ENCODE results near the gene ST6GALNAC3.

The ST6GALNAC3 gene

GRCh38 chr1:76471536-76471935 lies 397.0 kb downstream of the ST6GALNAC3 start:
- in situ Hi-C loops (cut with HindIII; ENCODE audit: low pct_unique_long_range_greater_than_20kb, low sequenced_read_pairs) = no loop called here
- TF ChIP-seq JUND (IDR thresholded peaks at IDR 0.05; ENCODE audit: low read depth) = no peak
- DNase-seq (ENCODE audit: low read depth in 1 of 2, low spot score in 1 of 2) = no peak

DNA sequence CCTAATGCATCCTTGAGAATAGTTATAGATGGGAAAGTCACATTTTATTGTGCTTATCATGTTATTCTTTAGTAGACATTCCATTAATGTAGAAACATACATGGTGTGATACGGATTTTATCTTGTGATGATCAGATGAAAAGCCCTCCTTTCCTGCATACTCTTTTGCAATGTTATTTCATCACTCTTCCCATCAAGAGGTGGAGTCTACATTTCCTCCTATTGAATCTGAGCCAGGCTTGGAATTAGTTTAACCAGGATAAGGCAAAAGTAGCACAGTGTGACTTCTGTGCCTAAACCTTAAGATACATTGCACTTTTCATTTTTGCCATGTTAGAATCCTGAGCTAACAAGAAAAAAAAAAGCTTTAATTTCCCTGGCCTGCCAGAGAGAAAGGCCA lies 399.0 kb downstream of the ST6GALNAC3 start:
- in situ Hi-C loops (cut with HindIII; ENCODE audit: low pct_unique_long_range_greater_than_20kb, low sequenced_read_pairs) = no loop called here
- no peak for DNase-seq (ENCODE audit: low read depth in 1 of 2, low spot score in 1 of 2)
- TF ChIP-seq JUND (IDR thresholded peaks at IDR 0.05; ENCODE audit: low read depth) = no peak

- no peak for TF ChIP-seq JUND (IDR thresholded peaks at IDR 0.05; ENCODE audit: low read depth)
- in situ Hi-C loops (cut with HindIII; ENCODE audit: low pct_unique_long_range_greater_than_20kb, low sequenced_read_pairs) = no loop called here
- DNase-seq (ENCODE audit: low read depth in 1 of 2, low spot score in 1 of 2) = no peak
Observed at GRCh38 chr1:76474922-76475321, 400.4 kb downstream of the ST6GALNAC3 start.

GRCh38 chr1:76477156-76477555 lies 402.6 kb downstream of the ST6GALNAC3 start:
- in situ Hi-C loops (cut with HindIII; ENCODE audit: low pct_unique_long_range_greater_than_20kb, low sequenced_read_pairs) = no loop called here
- TF ChIP-seq JUND (IDR thresholded peaks at IDR 0.05; ENCODE audit: low read depth) = no peak
- no peak for DNase-seq (ENCODE audit: low read depth in 1 of 2, low spot score in 1 of 2)

GRCh38 chr1:76480827-76481226 lies 406.3 kb downstream of the ST6GALNAC3 start:
- in situ Hi-C loops (cut with HindIII; ENCODE audit: low pct_unique_long_range_greater_than_20kb, low sequenced_read_pairs) = no loop called here
- no peak for TF ChIP-seq JUND (IDR thresholded peaks at IDR 0.05; ENCODE audit: low read depth)
- DNase-seq (ENCODE audit: low read depth in 1 of 2, low spot score in 1 of 2) = no peak

- no peak for TF ChIP-seq JUND (IDR thresholded peaks at IDR 0.05; ENCODE audit: low read depth)
- DNase-seq (ENCODE audit: low read depth in 1 of 2, low spot score in 1 of 2) = no peak
- in situ Hi-C loops (cut with HindIII; ENCODE audit: low pct_unique_long_range_greater_than_20kb, low sequenced_read_pairs) = no loop called here
Observed at GRCh38 chr1:76481672-76482071, 407.1 kb downstream of the ST6GALNAC3 start.

GRCh38 chr1:76482272-76482671 lies 407.7 kb downstream of the ST6GALNAC3 start:
- no peak for TF ChIP-seq JUND (IDR thresholded peaks at IDR 0.05; ENCODE audit: low read depth)
- DNase-seq (ENCODE audit: low read depth in 1 of 2, low spot score in 1 of 2) = no peak
- in situ Hi-C loops (cut with HindIII; ENCODE audit: low pct_unique_long_range_greater_than_20kb, low sequenced_read_pairs) = no loop called here

DNA sequence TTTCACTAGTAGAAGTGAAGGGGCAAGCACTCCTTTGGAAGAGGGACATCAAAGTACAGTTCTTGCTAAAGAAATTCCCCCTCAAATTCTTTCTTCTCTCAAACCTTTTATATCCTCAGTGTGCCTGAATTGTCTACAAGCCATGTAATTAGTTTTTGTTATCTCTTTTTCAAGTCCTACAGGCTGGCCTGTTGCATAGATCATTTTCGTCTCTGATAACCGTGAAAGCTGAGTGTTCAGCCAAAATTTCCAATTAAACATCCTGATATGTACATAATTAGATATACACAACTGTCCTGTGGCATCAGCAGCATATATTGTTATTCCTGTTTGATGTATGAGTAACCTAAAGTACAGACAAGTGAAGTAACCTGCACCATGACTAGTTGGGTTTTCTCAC lies 417.2 kb downstream of the ST6GALNAC3 start:
- no peak for TF ChIP-seq JUND (IDR thresholded peaks at IDR 0.05; ENCODE audit: low read depth)
- no peak for DNase-seq (ENCODE audit: low read depth in 1 of 2, low spot score in 1 of 2)
- in situ Hi-C loops (cut with HindIII; ENCODE audit: low pct_unique_long_range_greater_than_20kb, low sequenced_read_pairs) = no loop called here

DNA sequence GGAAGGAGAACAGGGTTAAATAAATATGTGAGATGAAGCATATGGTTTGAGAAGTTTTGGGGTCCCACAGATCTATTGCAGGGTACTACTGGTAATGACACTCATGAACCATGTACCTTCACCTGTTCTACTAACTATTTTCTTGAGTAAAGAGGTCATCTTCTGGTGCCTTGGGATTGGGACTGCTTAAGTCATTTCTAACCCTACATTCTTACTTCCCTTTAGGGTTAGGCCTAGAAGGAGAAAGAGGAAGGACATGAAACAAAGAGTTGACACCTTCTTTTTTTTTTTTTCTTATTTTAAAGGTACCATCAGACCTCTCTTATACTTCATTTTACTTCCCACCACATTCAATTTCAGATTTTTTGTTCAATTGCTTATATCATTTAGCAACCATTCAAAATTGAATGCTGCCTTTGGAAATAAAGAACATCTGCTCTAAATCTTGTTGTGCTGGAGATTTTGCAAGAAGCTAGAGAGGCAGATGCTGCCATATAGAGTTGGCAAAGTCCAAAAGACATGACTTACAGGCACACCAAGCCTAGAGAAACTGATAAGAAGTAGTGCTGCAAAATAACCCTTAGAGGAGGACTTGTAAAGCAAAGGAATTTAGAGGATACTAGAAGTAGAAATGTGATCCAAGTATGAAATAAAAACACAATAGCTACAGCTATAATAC lies 418.3 kb downstream of the ST6GALNAC3 start:
- in situ Hi-C loops (cut with HindIII; ENCODE audit: low pct_unique_long_range_greater_than_20kb, low sequenced_read_pairs) = no loop called here
- no peak for DNase-seq (ENCODE audit: low read depth in 1 of 2, low spot score in 1 of 2)
- no peak for TF ChIP-seq JUND (IDR thresholded peaks at IDR 0.05; ENCODE audit: low read depth)

GRCh38 chr1:76494807-76495206 lies 420.3 kb downstream of the ST6GALNAC3 start:
- no peak for DNase-seq (ENCODE audit: low read depth in 1 of 2, low spot score in 1 of 2)
- no peak for TF ChIP-seq JUND (IDR thresholded peaks at IDR 0.05; ENCODE audit: low read depth)
- in situ Hi-C loops (cut with HindIII; ENCODE audit: low pct_unique_long_range_greater_than_20kb, low sequenced_read_pairs) = no loop called here

- TF ChIP-seq JUND (IDR thresholded peaks at IDR 0.05; ENCODE audit: low read depth) = no peak
- in situ Hi-C loops (cut with HindIII; ENCODE audit: low pct_unique_long_range_greater_than_20kb, low sequenced_read_pairs) = no loop called here
- DNase-seq (ENCODE audit: low read depth in 1 of 2, low spot score in 1 of 2) = no peak
Observed at GRCh38 chr1:76496871-76497270, 422.3 kb downstream of the ST6GALNAC3 start.

GRCh38 chr1:76500116-76500515 lies 425.6 kb downstream of the ST6GALNAC3 start:
- no peak for TF ChIP-seq JUND (IDR thresholded peaks at IDR 0.05; ENCODE audit: low read depth)
- in situ Hi-C loops (cut with HindIII; ENCODE audit: low pct_unique_long_range_greater_than_20kb, low sequenced_read_pairs) = no loop called here
- DNase-seq (ENCODE audit: low read depth in 1 of 2, low spot score in 1 of 2) = no peak

DNA sequence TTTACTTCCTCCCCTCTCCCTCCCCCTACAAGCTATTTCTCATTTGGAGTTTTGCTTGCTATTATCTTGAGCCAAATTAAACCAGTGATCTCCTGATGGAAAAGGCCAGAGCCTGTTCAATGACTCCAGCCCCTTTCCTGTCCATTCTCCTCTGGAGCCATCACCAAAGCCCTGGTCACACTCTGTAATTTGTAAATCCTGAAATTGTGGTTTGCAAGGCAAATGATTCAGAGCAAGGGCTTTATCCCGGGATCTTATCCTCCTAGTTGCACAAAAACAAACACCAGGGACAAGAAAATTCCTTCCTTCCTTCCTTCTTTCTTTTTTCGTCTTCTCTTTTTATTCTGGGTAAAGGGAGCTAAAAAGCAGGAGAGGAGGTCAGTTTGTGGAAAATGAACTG lies 426.6 kb downstream of the ST6GALNAC3 start:
- no peak for DNase-seq (ENCODE audit: low read depth in 1 of 2, low spot score in 1 of 2)
- in situ Hi-C loops (cut with HindIII; ENCODE audit: low pct_unique_long_range_greater_than_20kb, low sequenced_read_pairs) = no loop called here
- TF ChIP-seq JUND (IDR thresholded peaks at IDR 0.05; ENCODE audit: low read depth) = no peak

- no peak for DNase-seq (ENCODE audit: low read depth in 1 of 2, low spot score in 1 of 2)
- in situ Hi-C loops (cut with HindIII; ENCODE audit: low pct_unique_long_range_greater_than_20kb, low sequenced_read_pairs) = no loop called here
- no peak for TF ChIP-seq JUND (IDR thresholded peaks at IDR 0.05; ENCODE audit: low read depth)
Observed at GRCh38 chr1:76501586-76502219, 427.2 kb downstream of the ST6GALNAC3 start.

Data from T47D (cell line).